Stimulated activated CD4-positive, alpha-beta T cell treated with anti-CD3 and anti-CD28 coated beads, TNF-alpha, amount 100 ng/mL, for 1 hour (primary cell): ENCODE measurements around the gene CR1L.
A peak's percentile ranks its signal among the peaks of the same experiment; 100 is the strongest.
"Not testable (repeated sequence)": the region's sequence is repeated elsewhere in the genome, so short reads cannot be mapped to it uniquely, and the experiment has no call there.

Source experiments
- DNase-seq, 3 donors: peaks; one replicate each; pipeline ENCODE4 v3.0.0-alpha.2; 2020; ENCODE audit warnings: low read depth in 3 of 3, low spot score in 1 of 3

The CR1L gene

GRCh38 chr1:207744000-207744534 is 99.1 kb downstream of the CR1L start:
- no peak for DNase-seq

DNA sequence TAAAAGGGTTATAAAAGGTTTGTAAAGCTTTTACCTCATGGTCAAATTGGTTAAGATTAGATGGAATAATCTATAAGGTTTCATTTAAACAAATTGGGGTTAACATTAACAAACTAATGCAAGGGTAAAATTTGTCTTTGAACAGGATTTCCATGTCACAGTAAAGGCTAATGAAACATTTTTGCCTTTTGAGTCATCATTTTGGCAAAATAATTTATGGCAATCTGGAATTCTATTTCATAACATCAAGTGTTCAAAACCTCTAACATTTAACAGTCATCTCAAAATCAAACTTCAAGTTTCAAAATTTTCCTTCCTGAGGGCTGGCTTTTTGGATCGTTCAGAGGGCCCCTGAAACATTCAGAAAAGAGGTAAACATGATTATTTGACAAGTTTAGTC is 100.4 kb downstream of the CR1L start:
- DNase-seq: no peak

DNA sequence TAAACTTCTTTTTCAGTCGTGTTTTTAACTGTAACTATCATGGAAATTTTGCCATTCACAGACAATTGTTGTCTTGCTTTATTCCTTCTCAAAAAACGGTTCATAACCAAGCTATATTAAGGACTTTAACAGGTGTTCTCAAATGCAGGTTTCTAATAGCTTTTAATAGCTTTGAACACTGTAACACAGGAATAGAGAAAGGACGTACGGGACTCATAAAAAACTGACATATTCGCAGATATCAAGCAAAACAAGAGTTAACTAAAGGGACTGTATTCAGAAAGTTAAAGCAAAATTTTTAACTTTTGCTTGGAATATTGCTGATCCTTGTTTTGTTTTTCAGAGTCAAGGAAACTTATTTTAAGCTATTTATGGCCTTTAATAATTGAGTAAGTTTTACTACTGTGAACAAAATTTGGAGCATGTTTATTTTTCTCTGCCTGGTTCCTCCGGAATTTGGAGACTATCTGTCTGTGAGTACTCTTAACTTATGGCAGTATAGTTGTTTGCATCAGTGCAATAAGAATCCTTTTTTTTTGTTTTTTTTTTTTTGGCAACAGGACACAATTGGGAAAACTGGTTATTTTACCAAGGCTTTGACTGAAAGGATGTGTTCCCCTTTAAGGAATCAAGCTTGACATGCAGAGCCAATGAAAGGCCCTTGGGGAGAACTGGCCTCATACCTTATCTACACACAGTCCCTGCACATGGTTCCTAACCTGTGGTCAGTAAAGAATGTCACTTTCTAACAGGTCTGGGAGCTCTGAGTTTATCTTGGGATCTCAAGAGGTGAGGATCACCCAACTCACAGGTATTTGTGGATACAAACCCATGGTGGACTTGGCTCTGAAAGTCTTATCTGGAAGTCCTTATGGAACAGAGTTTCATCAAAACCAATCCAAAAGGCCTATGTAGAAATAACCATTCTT is 101.2 kb downstream of the CR1L start:
- DNase-seq: no peak

DNA sequence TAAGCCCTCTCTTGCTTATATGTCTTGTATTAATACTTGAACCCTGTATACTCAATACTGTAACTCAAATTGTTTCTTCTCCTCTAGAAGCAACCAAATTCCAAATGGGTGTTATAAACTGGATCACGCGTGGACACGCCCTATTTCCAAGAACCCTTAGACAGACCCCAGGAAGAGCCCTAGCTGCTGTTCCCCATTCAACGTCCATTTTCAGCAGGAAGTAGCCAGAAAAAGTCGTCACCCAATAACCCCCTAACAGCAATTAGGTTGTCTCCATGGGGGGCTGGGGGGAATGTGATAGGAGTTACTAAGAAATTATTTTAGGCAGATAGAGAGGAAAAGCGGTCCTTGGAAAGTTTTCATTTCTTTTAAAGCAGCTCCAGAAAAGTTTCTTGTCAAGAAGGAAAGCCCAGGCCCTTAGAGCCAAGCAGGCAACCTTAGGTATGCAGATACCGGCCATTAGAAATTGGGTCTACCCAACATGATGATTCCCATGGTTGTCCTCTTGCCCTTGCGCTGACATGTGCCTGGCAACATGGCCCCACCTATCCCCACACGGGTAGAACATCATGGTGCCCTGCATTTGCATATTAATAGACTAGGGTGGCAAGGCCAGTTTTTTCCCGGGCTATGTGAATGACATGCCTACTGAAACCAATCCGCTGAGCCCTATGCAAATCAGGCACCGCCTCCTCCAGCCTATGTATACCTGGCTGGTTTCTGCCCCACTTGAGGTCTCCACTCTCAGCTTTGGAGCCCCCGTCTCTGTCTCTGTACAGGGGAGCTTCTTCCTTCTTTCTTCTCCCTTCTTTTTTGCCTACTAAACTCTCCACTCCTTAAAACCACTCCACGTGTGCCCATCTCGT is 102.9 kb downstream of the CR1L start:
- no peak for DNase-seq

DNA sequence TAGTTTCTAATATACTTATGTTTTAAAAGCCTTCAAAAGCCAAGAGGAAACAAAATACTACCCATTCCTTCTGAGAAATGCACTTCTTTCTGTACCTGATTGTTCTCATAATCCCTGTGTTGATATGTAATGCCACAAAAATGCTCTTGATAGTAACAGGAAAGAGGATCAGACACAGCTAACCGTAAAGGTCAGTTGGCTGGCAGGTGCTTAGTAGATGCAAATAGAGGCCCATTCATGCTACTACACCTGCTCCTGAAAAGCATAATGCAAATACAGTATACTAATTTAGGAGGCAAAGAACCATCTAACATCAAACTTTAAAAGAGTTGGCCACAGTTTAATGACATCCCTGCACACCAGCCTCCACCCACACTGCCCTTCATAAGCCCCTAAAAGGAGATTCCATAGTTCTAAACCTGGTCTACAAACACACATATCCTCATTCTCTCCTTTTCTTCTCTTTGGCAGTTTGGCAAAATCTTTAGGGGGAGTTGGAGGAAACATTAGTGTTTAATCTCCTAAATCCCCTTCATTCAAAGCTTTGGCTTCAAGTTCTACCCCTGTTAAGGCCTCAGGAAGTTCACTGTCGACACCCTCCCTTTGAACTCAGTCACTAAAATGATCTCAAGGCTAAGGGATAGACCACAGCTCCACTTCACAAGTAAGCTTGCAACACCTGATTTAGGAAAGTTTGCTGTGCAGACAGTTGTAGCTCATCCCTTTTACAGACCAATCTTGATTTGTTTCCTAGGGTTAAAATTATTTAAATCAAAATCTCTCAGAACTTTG is 104.0 kb downstream of the CR1L start:
- DNase-seq: no peak

DNA sequence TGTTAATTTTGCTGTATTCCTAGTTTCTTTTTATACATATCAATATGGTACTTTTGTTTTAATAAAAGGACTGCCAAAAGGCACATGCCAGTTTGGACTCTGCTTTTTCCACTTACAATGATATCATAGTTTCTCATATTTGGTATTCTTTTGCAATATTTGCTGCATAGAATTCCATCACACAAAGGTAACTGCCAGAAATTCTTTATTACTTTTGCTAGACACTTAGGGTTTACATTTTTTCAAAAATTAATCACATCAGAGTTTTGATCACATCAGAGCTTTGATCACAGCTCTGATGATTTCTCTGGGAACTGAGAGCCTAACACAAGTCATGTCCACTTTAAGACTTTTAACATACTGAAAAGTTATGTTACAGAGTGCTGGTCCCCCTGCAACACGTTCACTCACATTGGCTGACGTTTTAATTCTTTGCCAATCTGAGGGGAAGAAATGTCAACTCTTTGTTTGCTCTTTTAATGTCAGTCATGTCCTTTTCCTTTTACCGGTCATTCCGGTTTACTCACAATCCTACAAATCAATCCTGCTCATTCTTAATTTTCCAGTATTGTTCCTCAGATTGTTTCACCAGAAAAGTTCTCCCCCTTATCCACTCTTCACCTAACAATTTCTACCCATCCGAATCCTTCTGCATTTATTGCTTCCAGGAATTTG is 105.8 kb downstream of the CR1L start:
- DNase-seq: no peak

GRCh38 chr1:207751463-207751789 is 106.5 kb downstream of the CR1L start:
- DNase-seq: not testable (repeated sequence)

- peak; percentile 80 to 85 (median 85) for DNase-seq
Measured at GRCh38 chr1:207751790-207752455, 107.0 kb downstream of the CR1L start, which contains the start of gene CD46. Gene CD46, plus strand, starts transcription at chr1:207752054. Its CDS starts 159 bp downstream, at chr1:207752213.

DNA sequence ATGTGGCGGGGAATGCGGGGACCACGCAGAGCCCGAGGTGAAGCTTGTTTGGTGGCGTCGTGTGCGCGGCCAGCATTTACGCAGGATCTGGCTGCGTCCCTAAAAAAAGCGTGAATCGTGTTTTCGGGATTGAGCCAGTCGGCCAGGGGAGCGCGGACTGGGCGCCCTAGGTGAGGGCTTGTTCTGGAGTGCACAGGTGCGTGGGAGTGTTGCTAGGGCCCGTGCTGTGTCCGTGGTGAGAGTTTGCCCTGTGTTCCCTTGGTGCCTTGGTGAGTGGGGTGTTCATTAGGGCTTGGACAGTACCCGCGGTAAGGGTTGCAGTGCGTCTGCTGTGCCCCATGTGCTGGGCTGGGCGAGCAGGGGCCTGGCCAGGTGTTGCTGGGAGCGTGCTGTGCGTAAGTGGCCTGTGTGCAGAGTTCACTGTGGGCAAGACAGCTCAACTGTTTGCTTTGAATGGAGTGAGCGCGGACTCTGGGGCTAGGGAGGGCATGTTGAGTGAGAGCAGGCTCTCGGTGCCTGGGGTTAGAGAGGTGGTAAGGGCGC is 107.6 kb downstream of the CR1L start:
- DNase-seq: peak in 1 of 3 donors; percentile 14

DNA sequence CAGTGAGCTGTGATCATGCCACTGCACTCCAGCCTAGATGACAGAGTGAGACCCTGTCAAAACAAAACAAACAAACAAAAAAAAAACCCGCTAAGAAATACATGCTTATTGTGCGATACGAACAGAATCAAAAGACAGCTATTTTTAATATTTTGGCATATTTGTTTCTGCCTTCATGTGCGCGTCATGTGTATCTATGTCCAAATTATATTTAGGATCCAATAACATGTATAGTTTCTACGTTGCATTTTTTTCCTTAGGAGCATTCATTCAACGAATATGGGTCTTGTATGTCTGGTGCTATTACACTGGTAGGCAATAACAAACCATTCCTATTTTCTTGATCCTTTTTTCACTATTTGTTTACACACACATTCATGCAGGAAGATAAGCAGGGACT is 108.7 kb downstream of the CR1L start:
- DNase-seq: no peak

- DNase-seq: no peak
Measured at GRCh38 chr1:207754011-207754410, 109.1 kb downstream of the CR1L start.

GRCh38 chr1:207754974-207755700 is 110.2 kb downstream of the CR1L start:
- no peak for DNase-seq

- no peak for DNase-seq
Measured at GRCh38 chr1:207755846-207756693, 111.1 kb downstream of the CR1L start.

DNA sequence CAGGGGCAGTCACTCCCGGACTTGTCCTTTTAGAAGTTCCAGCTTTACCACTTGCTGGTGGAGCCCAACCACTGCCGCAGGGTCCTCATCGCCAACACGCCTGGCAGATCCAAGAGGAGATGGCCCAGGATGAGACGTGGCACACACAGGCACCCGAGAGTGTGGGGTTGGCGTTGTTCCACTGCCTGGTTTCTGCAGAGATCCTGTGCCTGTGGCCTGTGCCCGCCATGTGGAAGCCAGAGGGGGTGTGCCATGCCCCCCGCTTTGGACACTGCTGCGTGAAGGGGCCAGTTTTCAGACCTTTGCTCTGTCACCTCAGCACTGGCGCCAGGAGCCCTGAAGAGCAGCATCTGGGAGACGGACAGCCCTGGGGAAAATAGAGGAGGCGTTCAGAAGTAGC is 117.7 kb downstream of the CR1L start:
- DNase-seq: no peak

GRCh38 chr1:207763091-207763490 is 118.2 kb downstream of the CR1L start:
- DNase-seq: no peak

- no peak for DNase-seq
Measured at GRCh38 chr1:207763972-207764371, 119.0 kb downstream of the CR1L start.

DNA sequence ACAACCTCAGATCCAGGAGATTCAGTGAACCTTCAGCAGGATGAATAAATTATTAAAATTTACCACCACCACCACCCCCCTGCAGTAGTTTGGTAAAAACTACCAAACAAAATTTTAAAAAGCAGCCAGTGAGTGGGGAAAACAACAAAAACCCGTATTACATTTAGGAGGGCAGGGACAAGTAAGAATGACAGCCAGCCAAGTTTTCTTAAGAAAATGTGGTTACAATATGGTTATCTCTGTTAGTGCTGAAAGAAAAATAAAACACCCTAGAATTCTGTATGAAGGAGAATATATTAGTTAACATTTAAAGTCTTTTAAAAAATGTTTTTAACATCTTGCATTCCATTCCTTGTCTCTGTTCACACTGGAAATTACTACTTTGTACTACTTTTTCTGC is 121.6 kb downstream of the CR1L start:
- no peak for DNase-seq

DNA sequence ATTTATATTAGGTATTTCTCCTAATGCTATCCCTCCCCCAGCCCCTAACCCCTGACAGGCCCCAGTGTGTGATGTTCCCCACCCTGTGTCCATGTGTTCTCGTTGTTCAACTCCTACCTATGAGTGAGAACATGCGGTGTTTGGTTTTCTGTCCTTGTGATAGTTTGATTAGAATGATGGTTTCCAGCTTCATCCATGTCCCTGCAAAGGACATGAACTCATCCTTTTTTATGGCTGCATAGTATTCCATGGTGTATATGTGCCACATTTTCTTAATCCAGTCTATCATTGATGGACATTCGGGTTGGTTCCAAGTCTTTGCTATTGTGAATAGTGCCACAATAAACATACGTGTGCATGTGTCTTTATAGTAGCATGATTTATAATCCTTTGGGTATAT is 125.6 kb downstream of the CR1L start:
- not testable (repeated sequence) for DNase-seq
